IMR-90 (cell line): ENCODE data around the gene CRIP1. TPM values are rescaled to one million over a fixed set of nuclear protein-coding genes. Genes with fewer than 3 reads are reported as not detected.

Experiments
- ATAC-seq: fragments of 200-7000 bp; cut with Tn5 transposase; 2 replicates; pipeline ENCODE4 v1.9.1; 2020; ENCODE audit warnings: low read depth, mild to moderate bottlenecking, moderate library complexity
- BruUV-seq: library from RNA; stranded (reverse); fragments of 400-500 nt; replicated peaks from 2 replicates; lab custom pipeline; 2021; lab: Mats Ljungman, UMichigan
- CTCF ChIA-PET: fragments of 300-600 bp; formaldehyde crosslinking; extraction: SDS; loops from one replicate; lab custom pipeline; 2021; ENCODE audit warnings: antibody characterized with exemption; lab: Yijun Ruan, JAX
- POLR2A ChIA-PET: fragments of 300-600 bp; sonication (Branson Sonifier 250); formaldehyde crosslinking; loops from one replicate; lab custom pipeline; 2022; ENCODE audit warnings: antibody characterized with exemption; ENCODE audit not compliant: unreplicated experiment; lab: Charles Lee
- DNase-seq: peaks from one replicate; pipeline ENCODE4 v3.0.0; 2013
- H2AFZ ChIP-seq: replicated peaks from 2 replicates; pipeline ENCODE3; 2013; ENCODE audit warnings: low read length, mild to moderate bottlenecking; ENCODE audit not compliant: poor library complexity
- H2AK5ac ChIP-seq: 2 replicates; pipeline ENCODE4 v1.6.1; 2013; ENCODE audit warnings: low read depth, low read length, inconsistent platforms
- H2AK9ac ChIP-seq: replicated peaks from 2 replicates; pipeline ENCODE3; 2013; ENCODE audit warnings: mild to moderate bottlenecking, low read depth, low read length, moderate library complexity; ENCODE audit not compliant: poor library complexity
- H2BK120ac ChIP-seq: 2 replicates; pipeline ENCODE4 v1.6.1; 2013; ENCODE audit warnings: low read depth, low read length, inconsistent platforms
- H2BK15ac ChIP-seq: 3 replicates; pipeline ENCODE4 v1.6.1; 2013; ENCODE audit warnings: low read depth, low read length, inconsistent platforms
- H2BK20ac ChIP-seq: 2 replicates; pipeline ENCODE4 v1.6.1; 2013; ENCODE audit warnings: low read depth, mild to moderate bottlenecking, inconsistent platforms, low read length, moderate library complexity
- H2BK5ac ChIP-seq: 2 replicates; pipeline ENCODE4 v1.6.1; 2013; ENCODE audit warnings: mild to moderate bottlenecking, low read depth, low read length, inconsistent platforms; ENCODE audit not compliant: poor library complexity, severe bottlenecking
- H3K14ac ChIP-seq: replicated peaks from 2 replicates; pipeline ENCODE4 v1.6.1; 2013; ENCODE audit warnings: low read depth, low read length, inconsistent platforms
- H3K18ac ChIP-seq: 2 replicates; pipeline ENCODE4 v1.6.1; 2013; ENCODE audit warnings: low read depth, low read length, control low read depth
- H3K23ac ChIP-seq: 2 replicates; pipeline ENCODE4 v1.6.1; 2013; ENCODE audit warnings: low read depth, low read length, inconsistent platforms
- H3K27ac ChIP-seq: 2 replicates; pipeline ENCODE4 v1.5.1; 2013; ENCODE audit warnings: mild to moderate bottlenecking, control low read depth, low read length; ENCODE audit not compliant: insufficient read depth
- H3K27me3 ChIP-seq: 2 replicates; pipeline ENCODE4 v1.6.1; 2013; ENCODE audit warnings: low read length; ENCODE audit not compliant: control insufficient read depth, insufficient read depth
- H3K36me3 ChIP-seq: 2 replicates; pipeline ENCODE4 v1.6.1; 2013; ENCODE audit warnings: low read length, mixed read lengths; ENCODE audit not compliant: control insufficient read depth, insufficient read depth
- H3K4ac ChIP-seq: 2 replicates; pipeline ENCODE4 v1.6.1; 2013; ENCODE audit warnings: low read depth, low read length, inconsistent platforms
- H3K4me1 ChIP-seq: 2 replicates; pipeline ENCODE4 v1.6.1; 2013; ENCODE audit warnings: low read length, mixed read lengths; ENCODE audit not compliant: control insufficient read depth, insufficient read depth
- H3K4me2 ChIP-seq: 2 replicates; pipeline ENCODE4 v1.6.1; 2013; ENCODE audit warnings: low read depth, mild to moderate bottlenecking, control low read depth, low read length, moderate library complexity
- H3K4me3 ChIP-seq: 2 replicates; pipeline ENCODE4 v1.5.1; 2013; ENCODE audit warnings: low read depth, mild to moderate bottlenecking, control low read depth, low read length, moderate library complexity; ENCODE audit not compliant: insufficient read depth
- H3K56ac ChIP-seq: 2 replicates; pipeline ENCODE4 v1.6.1; 2013; ENCODE audit warnings: low read length, inconsistent platforms; ENCODE audit not compliant: insufficient read depth; ENCODE audit errors: extremely low read depth
- H3K79me1 ChIP-seq, 2 experiments: 2 replicates each; pipeline ENCODE4 v1.6.1; 2013; ENCODE audit warnings: low read length in 2 of 2, inconsistent platforms in 1 of 2, low read depth in 1 of 2
- H3K9ac ChIP-seq: 2 replicates; pipeline ENCODE4 v1.6.1; 2013; ENCODE audit warnings: low read depth, low read length, control low read depth
- H3K9me1 ChIP-seq: 2 replicates; pipeline ENCODE4 v1.6.1; 2013; ENCODE audit warnings: low read length, inconsistent platforms; ENCODE audit not compliant: insufficient read depth
- H3K9me3 ChIP-seq: 2 replicates; pipeline ENCODE4 v1.6.1; 2013; ENCODE audit warnings: low read length; ENCODE audit not compliant: control insufficient read depth, insufficient read depth
- H4K20me1 ChIP-seq: 2 replicates; pipeline ENCODE4 v1.6.1; 2013; ENCODE audit warnings: low read length, inconsistent platforms; ENCODE audit not compliant: insufficient read depth
- H4K5ac ChIP-seq: 2 replicates; pipeline ENCODE4 v1.6.1; 2013; ENCODE audit warnings: mild to moderate bottlenecking, low read depth, low read length, control low read depth
- H4K8ac ChIP-seq, 2 experiments: 2 replicates each; pipeline ENCODE4 v1.6.1; 2013; ENCODE audit warnings: low read depth in 2 of 2, low read length in 2 of 2, control low read depth in 1 of 2, inconsistent platforms in 1 of 2
- H4K91ac ChIP-seq: 2 replicates; pipeline ENCODE4 v1.6.1; 2013; ENCODE audit warnings: low read depth, low read length, inconsistent platforms; ENCODE audit not compliant: insufficient read depth
- BHLHE40 ChIP-seq: fragments of 150-350 bp; IDR thresholded peaks from 2 replicates; pipeline ENCODE4 v1.6.1; 2016; ENCODE audit warnings: mild to moderate bottlenecking, low read depth, low read length
- CEBPB ChIP-seq: IDR thresholded peaks from 2 replicates; pipeline ENCODE4 v1.6.1; 2012; ENCODE audit warnings: low read depth, low read length, improper control_type of control experiment
- CHD1 ChIP-seq: IDR thresholded peaks from 2 replicates; pipeline ENCODE4 v1.6.1; 2012; ENCODE audit warnings: low read depth, low read length, improper control_type of control experiment
- FOS ChIP-seq: fragments of 150-350 bp; IDR thresholded peaks from 2 replicates; pipeline ENCODE4 v1.6.1; 2016; ENCODE audit warnings: low read depth, low read length
- MAFK ChIP-seq: IDR thresholded peaks from 2 replicates; pipeline ENCODE4 v1.6.1; 2012; ENCODE audit warnings: low read depth, low read length, improper control_type of control experiment
- MXI1 ChIP-seq: IDR thresholded peaks from 2 replicates; pipeline ENCODE4 v1.6.1; 2012; ENCODE audit warnings: low read depth, mild to moderate bottlenecking, low read length, moderate library complexity, borderline replicate concordance
- NFE2L2 ChIP-seq: fragments of 150-350 bp; IDR thresholded peaks from 2 replicates; pipeline ENCODE4 v1.6.1; 2016; ENCODE audit warnings: low read depth, mild to moderate bottlenecking, low read length
- POLR2A ChIP-seq: IDR thresholded peaks from 2 replicates; pipeline ENCODE4 v1.6.1; 2012; ENCODE audit warnings: mild to moderate bottlenecking, low read depth, low read length
- RAD21 ChIP-seq: IDR thresholded peaks from 2 replicates; pipeline ENCODE4 v1.6.1; 2012; ENCODE audit warnings: low read length, improper control_type of control experiment
- RCOR1 ChIP-seq: IDR thresholded peaks from 2 replicates; pipeline ENCODE4 v1.6.1; 2012; ENCODE audit warnings: mild to moderate bottlenecking, low read length, improper control_type of control experiment; ENCODE audit not compliant: insufficient replicate concordance
- RFX5 ChIP-seq: IDR thresholded peaks from 2 replicates; pipeline ENCODE4 v1.8.0; 2012; ENCODE audit warnings: low read depth, mild to moderate bottlenecking, low read length, moderate library complexity
- SMC3 ChIP-seq: fragments of 150-350 bp; IDR thresholded peaks from 2 replicates; pipeline ENCODE4 v1.6.1; 2016; ENCODE audit warnings: low read depth, mild to moderate bottlenecking, antibody characterized with exemption, low read length, moderate library complexity
- WGBS, 2 experiments: methylation state at CpG; one replicate each; pipeline versions ENCODE4 v1.1.5 to v1.1.7; 2013; ENCODE audit warnings: missing lambda C conversion rate in 2 of 2; ENCODE audit not compliant: insufficient read length in 1 of 2; ENCODE audit errors: extremely low coverage in 2 of 2; 5-methylcytosine and 5-hydroxymethylcytosine counted together
- dilution Hi-C: fragments of 300-500 bp; cut with HindIII; formaldehyde crosslinking; loops from one replicate; pipeline ENCODE4 v1.14.3; 2018; ENCODE audit warnings: low sequenced_read_pairs; ENCODE audit not compliant: unreplicated experiment
- in situ Hi-C: fragments of 300-500 bp; cut with MboI; formaldehyde crosslinking; loops from 3 replicates; pipeline ENCODE4 v1.14.3; 2019; ENCODE audit warnings: low sequenced_read_pairs, inconsistent platforms, mixed read lengths
- intact Hi-C: fragments of 100-400 bp; cut with micrococcal nuclease; formaldehyde crosslinking; loops from 2 replicates; pipeline ENCODE4 v1.10.0; 2022
- polyA plus RNA-seq, 3 experiments: library from polyadenylated mRNA; depleted of rRNA; stranded (reverse); fragments of >200 nt; gene quantifications; 2 replicates each; pipeline ENCODE4 v1.2.3, GENCODE V29; 2012; ENCODE audit warnings: low replicate concordance in 1 of 3
- total RNA-seq: library from RNA; depleted of rRNA; stranded (reverse); fragments of >200 nt; gene quantifications from 2 replicates; pipeline ENCODE4 v1.2.3, GENCODE V29; 2012
- TF ChIP-seq, protein P1 (sequence below): conservative IDR thresholded peaks from 2 replicates; pipeline ENCODE4 v1.5.1; 2012; ENCODE audit warnings: mild to moderate bottlenecking, low read depth, low read length, improper control_type of control experiment
- TF ChIP-seq, protein P2 (sequence below): fragments of 150-350 bp; IDR thresholded peaks from 2 replicates; pipeline ENCODE4 v1.6.1; 2017; ENCODE audit warnings: mild to moderate bottlenecking, antibody characterized with exemption, low read length, low read depth
- TF ChIP-seq, protein P3 (sequence below): fragments of 150-350 bp; IDR thresholded peaks from 2 replicates; pipeline ENCODE4 v1.6.1; 2016; ENCODE audit warnings: low read depth, mild to moderate bottlenecking, low read length, moderate library complexity, borderline replicate concordance

Gene CRIP1
- total and polyA plus RNA-seq, 2 of the 4 experiments (the other 2 are of a cell fraction), result 0.21 TPM; not detected in 1

DNA sequence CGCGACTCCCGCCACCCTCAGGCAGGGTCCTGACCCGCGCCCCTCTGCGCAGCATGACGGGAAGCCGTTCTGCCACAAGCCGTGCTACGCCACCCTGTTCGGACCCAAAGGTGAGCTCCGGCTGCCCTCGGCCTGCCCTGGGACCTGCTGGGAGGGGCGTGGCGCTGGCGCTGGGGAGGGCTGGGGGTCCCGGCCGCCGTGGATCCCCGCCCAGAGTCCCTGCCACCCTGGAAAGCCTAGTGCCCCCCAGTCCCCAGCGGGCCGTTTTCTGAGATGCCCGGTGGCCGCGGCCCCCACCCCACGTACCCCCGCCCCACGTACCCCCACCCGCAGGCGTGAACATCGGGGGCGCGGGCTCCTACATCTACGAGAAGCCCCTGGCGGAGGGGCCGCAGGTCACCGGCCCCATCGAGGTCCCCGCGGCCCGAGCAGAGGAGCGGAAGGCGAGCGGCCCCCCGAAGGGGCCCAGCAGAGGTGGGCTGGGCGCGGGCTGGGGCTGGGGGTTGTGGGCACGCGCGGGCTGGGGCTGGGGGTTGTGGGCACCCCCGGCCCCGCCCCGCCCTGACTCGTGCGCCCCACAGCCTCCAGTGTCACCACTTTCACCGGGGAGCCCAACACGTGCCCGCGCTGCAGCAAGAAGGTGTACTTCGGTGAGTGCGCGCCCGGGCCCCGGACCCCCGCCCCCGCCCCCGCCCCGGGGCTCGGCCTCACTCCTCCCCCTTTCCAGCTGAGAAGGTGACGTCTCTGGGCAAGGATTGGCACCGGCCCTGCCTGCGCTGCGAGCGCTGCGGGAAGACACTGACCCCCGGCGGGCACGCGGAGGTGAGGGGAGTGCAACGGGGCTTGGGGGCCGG is 8.1 kb upstream of the CRIP1 start:
- Histone ChIP-seq H3K4me1 (peaks cover 29% of the 10 kb centered on the region), H2AK9ac (no peak overlapping the region), H2BK20ac (no peak overlapping the region), H2BK5ac (no peak overlapping the region), H3K4me2 (no peak overlapping the region), H4K8ac (no peak overlapping the region), H3K9me1 (peaks cover 6% of the 10 kb centered on the region), H2AK5ac (no peak overlapping the region), H4K5ac (no peak overlapping the region), H3K27ac (no peak overlapping the region), H2BK120ac (no peak overlapping the region), H3K14ac (no peak overlapping the region), H3K4ac (no peak overlapping the region), H3K56ac (no peak overlapping the region), H2AFZ (no peak overlapping the region), H4K91ac (no peak overlapping the region), H4K20me1 (peaks cover 3% of the 10 kb centered on the region; the same call in 1 of the 2 replicates), H3K9me3 (no peaks in the 10 kb centered on the region), H3K18ac (no peak overlapping the region), H3K79me1 (peaks cover 0 to 23% of the 10 kb centered on the region in 2 experiments; a peak in 1 of 4 replicates), H3K36me3 (no peaks in the 10 kb centered on the region), H2BK15ac (no peak overlapping the region), H3K23ac (no peak overlapping the region), H3K27me3 (no peaks in the 10 kb centered on the region), H3K9ac (no peak overlapping the region), H3K4me3 (no peak overlapping the region)
- in situ Hi-C loops (no loop called here), dilution Hi-C loops (no loop called here), intact Hi-C loops (no loop called here)
- BruUV-seq, result no TSS peak
- WGBS, 2 experiments, result 75% methylated on average over 19 of the region's 81 CpGs; no CpG with 5 or more reads in 1 of the 2 experiments
- ChIA-PET POLR2A (no interaction called here), CTCF (no interaction called here)
- ATAC-seq (no peak), DNase-seq (no peak)
- TF ChIP-seq, protein P1, sequence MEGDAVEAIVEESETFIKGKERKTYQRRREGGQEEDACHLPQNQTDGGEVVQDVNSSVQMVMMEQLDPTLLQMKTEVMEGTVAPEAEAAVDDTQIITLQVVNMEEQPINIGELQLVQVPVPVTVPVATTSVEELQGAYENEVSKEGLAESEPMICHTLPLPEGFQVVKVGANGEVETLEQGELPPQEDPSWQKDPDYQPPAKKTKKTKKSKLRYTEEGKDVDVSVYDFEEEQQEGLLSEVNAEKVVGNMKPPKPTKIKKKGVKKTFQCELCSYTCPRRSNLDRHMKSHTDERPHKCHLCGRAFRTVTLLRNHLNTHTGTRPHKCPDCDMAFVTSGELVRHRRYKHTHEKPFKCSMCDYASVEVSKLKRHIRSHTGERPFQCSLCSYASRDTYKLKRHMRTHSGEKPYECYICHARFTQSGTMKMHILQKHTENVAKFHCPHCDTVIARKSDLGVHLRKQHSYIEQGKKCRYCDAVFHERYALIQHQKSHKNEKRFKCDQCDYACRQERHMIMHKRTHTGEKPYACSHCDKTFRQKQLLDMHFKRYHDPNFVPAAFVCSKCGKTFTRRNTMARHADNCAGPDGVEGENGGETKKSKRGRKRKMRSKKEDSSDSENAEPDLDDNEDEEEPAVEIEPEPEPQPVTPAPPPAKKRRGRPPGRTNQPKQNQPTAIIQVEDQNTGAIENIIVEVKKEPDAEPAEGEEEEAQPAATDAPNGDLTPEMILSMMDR, result no peak
- TF ChIP-seq, protein P2, sequence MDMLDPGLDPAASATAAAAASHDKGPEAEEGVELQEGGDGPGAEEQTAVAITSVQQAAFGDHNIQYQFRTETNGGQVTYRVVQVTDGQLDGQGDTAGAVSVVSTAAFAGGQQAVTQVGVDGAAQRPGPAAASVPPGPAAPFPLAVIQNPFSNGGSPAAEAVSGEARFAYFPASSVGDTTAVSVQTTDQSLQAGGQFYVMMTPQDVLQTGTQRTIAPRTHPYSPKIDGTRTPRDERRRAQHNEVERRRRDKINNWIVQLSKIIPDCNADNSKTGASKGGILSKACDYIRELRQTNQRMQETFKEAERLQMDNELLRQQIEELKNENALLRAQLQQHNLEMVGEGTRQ, result no peak
- no peak for TF ChIP-seq FOS
- TF ChIP-seq CHD1, result no peak
- TF ChIP-seq, protein P3, sequence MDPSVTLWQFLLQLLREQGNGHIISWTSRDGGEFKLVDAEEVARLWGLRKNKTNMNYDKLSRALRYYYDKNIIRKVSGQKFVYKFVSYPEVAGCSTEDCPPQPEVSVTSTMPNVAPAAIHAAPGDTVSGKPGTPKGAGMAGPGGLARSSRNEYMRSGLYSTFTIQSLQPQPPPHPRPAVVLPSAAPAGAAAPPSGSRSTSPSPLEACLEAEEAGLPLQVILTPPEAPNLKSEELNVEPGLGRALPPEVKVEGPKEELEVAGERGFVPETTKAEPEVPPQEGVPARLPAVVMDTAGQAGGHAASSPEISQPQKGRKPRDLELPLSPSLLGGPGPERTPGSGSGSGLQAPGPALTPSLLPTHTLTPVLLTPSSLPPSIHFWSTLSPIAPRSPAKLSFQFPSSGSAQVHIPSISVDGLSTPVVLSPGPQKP, result no peak
- TF ChIP-seq POLR2A, result no peak
- TF ChIP-seq NFE2L2, result no peak
- no peak for TF ChIP-seq SMC3
- TF ChIP-seq RAD21, result no peak
- no peak for TF ChIP-seq BHLHE40
- no peak for TF ChIP-seq CEBPB
- no peak for TF ChIP-seq MAFK
- TF ChIP-seq RCOR1, result no peak
- no peak for TF ChIP-seq RFX5
- no peak for TF ChIP-seq MXI1
